Measurements from ENCODE around the gene ZNG1F. TPM values are rescaled to one million over a fixed set of nuclear protein-coding genes. Genes with fewer than 3 reads are reported as not detected.

The ZNG1F gene
- total and polyA plus RNA-seq, 2 experiments from 2014 or later, result 13.3 to 14.0 TPM

Small RNAs within 50 kb of the gene (microRNA-seq; reads per million reads assigned to microRNA genes)
- gene MIR4477A, result not detected

Small RNAs within 50 kb of the gene (small RNA-seq; reads per million reads assigned to genes)
- not detected for gene MIR4477A (ENCODE audit: low replicate concordance)
- not detected for gene RNA5SP530 (ENCODE audit: low replicate concordance)

Other genes with a start within 250 kb of the ZNG1F start
- gene FOXD4L6, start 60.6 kb downstream of the ZNG1F start, total RNA-seq (2014; rRNA removed; shearing (Covaris generic)), result 0.21 TPM in 1 of 2 replicates, not detected in the other
- gene FOXD4L6, start 60.6 kb downstream of the ZNG1F start, polyA plus RNA-seq (2016; fragmentation: Nextera tagmentation; extraction: Ambion mirVana), result not detected in 2 replicates

Measured in GM23338 (cell line).